SKM-1 (cell line): ENCODE measurements around the gene LONRF2.
A peak's percentile ranks its signal among the peaks of the same experiment; 100 is the strongest.
"Not testable (repeated sequence)": the region's sequence is repeated elsewhere in the genome, so short reads cannot be mapped to it uniquely, and the experiment has no call there.

ENCODE experiments used
- DNase-seq: peaks from one replicate; lab custom pipeline; 2025; ENCODE audit not compliant: unreplicated experiment; lab: John Stamatoyannopoulos, UW

LONRF2 gene

GRCh38 chr2:100256416-100256815 lies 65.9 kb downstream of the LONRF2 start:
- no peak for DNase-seq

GRCh38 chr2:100254646-100255210 lies 67.6 kb downstream of the LONRF2 start:
- no peak for DNase-seq

- no peak for DNase-seq
These were observed 68.5 kb downstream of the LONRF2 start for GRCh38 chr2:100253786-100254185.

GRCh38 chr2:100252811-100253698 lies 69.2 kb downstream of the LONRF2 start:
- no peak for DNase-seq

GRCh38 chr2:100250645-100251044 lies 71.7 kb downstream of the LONRF2 start:
- no peak for DNase-seq

GRCh38 chr2:100248971-100249370 lies 73.3 kb downstream of the LONRF2 start:
- DNase-seq = no peak

GRCh38 chr2:100248556-100248955 lies 73.7 kb downstream of the LONRF2 start:
- DNase-seq = not testable (repeated sequence)

GRCh38 chr2:100248044-100248330 lies 74.3 kb downstream of the LONRF2 start:
- DNase-seq = no peak

GRCh38 chr2:100247256-100248043 lies 74.9 kb downstream of the LONRF2 start:
- DNase-seq = peak; percentile 23

GRCh38 chr2:100246163-100247145 lies 75.8 kb downstream of the LONRF2 start:
- DNase-seq = peak; percentile 53

- no peak for DNase-seq
These were observed 76.6 kb downstream of the LONRF2 start for GRCh38 chr2:100245681-100246080.

GRCh38 chr2:100244881-100245605 lies 77.3 kb downstream of the LONRF2 start:
- no peak for DNase-seq

GRCh38 chr2:100243631-100244030 lies 78.7 kb downstream of the LONRF2 start:
- DNase-seq = no peak

- peak; percentile 21 for DNase-seq
These were observed 79.2 kb downstream of the LONRF2 start for GRCh38 chr2:100242891-100243619.

- DNase-seq = no peak
These were observed 79.8 kb downstream of the LONRF2 start for GRCh38 chr2:100242476-100242875.

GRCh38 chr2:100241236-100241635 lies 81.1 kb downstream of the LONRF2 start:
- DNase-seq = no peak

- DNase-seq = no peak
These were observed 81.9 kb downstream of the LONRF2 start for GRCh38 chr2:100240386-100240785.

- DNase-seq = no peak
These were observed 82.7 kb downstream of the LONRF2 start for GRCh38 chr2:100239486-100240210.

GRCh38 chr2:100238471-100238870 lies 83.8 kb downstream of the LONRF2 start:
- DNase-seq = no peak
